Astrocyte (in vitro differentiated cells and primary cell): Measurements from ENCODE around the gene ELMOD3. TPM values are rescaled to one million over a fixed set of nuclear protein-coding genes. Genes with fewer than 3 reads are reported as not detected.

Experiments
- DNase-seq: peaks from one replicate; pipeline ENCODE4 v3.0.0-alpha.2; 2010; ENCODE audit warnings: low read depth
- FAIRE-seq: peaks from 2 replicates; lab custom pipeline; 2011; peaks lifted over from hg19 to GRCh38; lab: Jason Lieb, UNC
- H2AFZ ChIP-seq: 2 replicates; pipeline ENCODE4 v1.6.0; 2012; ENCODE audit warnings: low read depth, low read length, inconsistent platforms
- H3K27ac ChIP-seq: 2 replicates; pipeline ENCODE4 v1.5.1; 2011; ENCODE audit warnings: low read depth, low read length, inconsistent platforms
- H3K27me3 ChIP-seq: 2 replicates; pipeline ENCODE4 v1.6.0; 2011; ENCODE audit warnings: low read length, inconsistent platforms; ENCODE audit not compliant: insufficient read depth
- H3K36me3 ChIP-seq: 2 replicates; pipeline ENCODE4 v1.5.1; 2011; ENCODE audit warnings: low read length, inconsistent platforms; ENCODE audit not compliant: insufficient read depth
- H3K4me1 ChIP-seq: 2 replicates; pipeline ENCODE4 v1.5.1; 2011; ENCODE audit warnings: low read length, inconsistent platforms; ENCODE audit not compliant: insufficient read depth
- H3K4me2 ChIP-seq: 2 replicates; pipeline ENCODE4 v1.6.0; 2012; ENCODE audit warnings: low read length, inconsistent platforms
- H3K4me3 ChIP-seq: 2 replicates; pipeline ENCODE4 v1.5.1; 2011; ENCODE audit warnings: low read depth, mild to moderate bottlenecking, low read length, inconsistent platforms; ENCODE audit not compliant: insufficient read depth
- H3K79me2 ChIP-seq: 2 replicates; pipeline ENCODE4 v1.6.0; 2012; ENCODE audit warnings: mild to moderate bottlenecking, low read length, inconsistent platforms; ENCODE audit not compliant: insufficient read depth
- H3K9ac ChIP-seq: 2 replicates; pipeline ENCODE4 v1.6.0; 2012; ENCODE audit warnings: mild to moderate bottlenecking, low read length, inconsistent platforms
- H3K9me3 ChIP-seq: 2 replicates; pipeline ENCODE4 v1.5.1; 2012; ENCODE audit warnings: low read depth, mild to moderate bottlenecking, low read length, inconsistent platforms; ENCODE audit not compliant: insufficient read depth
- H4K20me1 ChIP-seq: 2 replicates; pipeline ENCODE4 v1.6.0; 2012; ENCODE audit warnings: low read length, inconsistent platforms; ENCODE audit not compliant: insufficient read depth
- H3K27ac Mint-ChIP-seq: one replicate; pipeline ENCODE4 v1.8.0; 2021; ENCODE audit warnings: mild to moderate bottlenecking, mixed read lengths; ENCODE audit not compliant: unreplicated experiment
- H3K27me3 Mint-ChIP-seq: one replicate; pipeline ENCODE4 v1.8.0; 2021; ENCODE audit warnings: low read depth, mixed read lengths; ENCODE audit not compliant: unreplicated experiment
- H3K36me3 Mint-ChIP-seq: one replicate; pipeline ENCODE4 v1.8.0; 2021; ENCODE audit warnings: low read depth, mixed read lengths; ENCODE audit not compliant: unreplicated experiment
- H3K4me1 Mint-ChIP-seq: one replicate; pipeline ENCODE4 v1.8.0; 2021; ENCODE audit warnings: low read depth, mixed read lengths; ENCODE audit not compliant: unreplicated experiment
- H3K4me3 Mint-ChIP-seq: one replicate; pipeline ENCODE4 v1.8.0; 2021; ENCODE audit warnings: mild to moderate bottlenecking, moderate library complexity, mixed read lengths; ENCODE audit not compliant: unreplicated experiment
- H3K9me3 Mint-ChIP-seq: one replicate; pipeline ENCODE4 v1.8.0; 2021; ENCODE audit warnings: mild to moderate bottlenecking, mixed read lengths; ENCODE audit not compliant: unreplicated experiment
- CTCF ChIP-seq: IDR thresholded peaks from 2 replicates; pipeline ENCODE4 v1.5.1; 2011; ENCODE audit warnings: low read depth, mild to moderate bottlenecking, inconsistent platforms, low read length, moderate library complexity; ENCODE audit not compliant: insufficient read depth
- EZH2 ChIP-seq: IDR thresholded peaks from 2 replicates; pipeline ENCODE4 v1.6.1; 2012; ENCODE audit warnings: mild to moderate bottlenecking, low read length, inconsistent platforms; ENCODE audit not compliant: insufficient read depth
- total RNA-seq: library from RNA; stranded (reverse); gene quantifications from 2 replicates; pipeline ENCODE4 v1.2.1, GENCODE V29; 2021

Gene ELMOD3
- total RNA-seq, 1 donor from 2014 or later: 11.7 TPM

- H3K4me1 Mint-ChIP-seq: peaks cover 6% of the 10 kb centered on the region
Measured at GRCh38 chr2:85429924-85430289, 75.3 kb downstream of the ELMOD3 start.

GRCh38 chr2:85430752-85431569 lies 76.4 kb downstream of the ELMOD3 start:
- H3K36me3 Mint-ChIP-seq: no peaks in the 10 kb centered on the region
- H3K4me3 Mint-ChIP-seq: no peak overlapping the region
- Histone ChIP-seq H2AFZ (peak overlapping the region; percentile 56), H3K27ac (no peak overlapping the region), H3K79me2 (no peaks in the 10 kb centered on the region), H3K36me3 (no peaks in the 10 kb centered on the region), H3K27me3 (no peaks in the 10 kb centered on the region), H3K4me3 (no peak overlapping the region), H3K9me3 (no peaks in the 10 kb centered on the region), H3K9ac (no peak overlapping the region), H3K4me2 (peak overlapping the region; percentile 26), H3K4me1 (peaks cover 12% of the 10 kb centered on the region), H4K20me1 (no peaks in the 10 kb centered on the region)
- FAIRE-seq (no peak), DNase-seq (no peak)
- no peaks in the 10 kb centered on the region for H3K9me3 Mint-ChIP-seq
- H3K27ac Mint-ChIP-seq: peak overlapping the region; percentile 62
- H3K27me3 Mint-ChIP-seq: peaks cover 4% of the 10 kb centered on the region
- TF ChIP-seq EZH2 (no peak), CTCF (no peak)
- H3K4me1 Mint-ChIP-seq: peaks cover 6% of the 10 kb centered on the region

More at GRCh38 chr2:85429924-85430289, 75.3 kb downstream of the ELMOD3 start:
- TF ChIP-seq CTCF: no peak
- TF ChIP-seq EZH2: no peak
- no peak overlapping the region for H3K9ac ChIP-seq
- H3K9me3 ChIP-seq: no peaks in the 10 kb centered on the region
- no peak overlapping the region for H3K4me2 ChIP-seq
- H3K4me1 ChIP-seq: peaks cover 12% of the 10 kb centered on the region
- H3K27me3 ChIP-seq: no peaks in the 10 kb centered on the region
- H4K20me1 ChIP-seq: no peaks in the 10 kb centered on the region
- H3K9me3 Mint-ChIP-seq: no peaks in the 10 kb centered on the region
- no peak overlapping the region for H2AFZ ChIP-seq
- H3K79me2 ChIP-seq: no peaks in the 10 kb centered on the region
- peaks cover 5% of the 10 kb centered on the region for H3K27me3 Mint-ChIP-seq
- H3K27ac ChIP-seq: no peak overlapping the region
- H3K36me3 ChIP-seq: no peaks in the 10 kb centered on the region
- H3K36me3 Mint-ChIP-seq: no peaks in the 10 kb centered on the region
- no peak overlapping the region for H3K27ac Mint-ChIP-seq
- FAIRE-seq: no peak
- no peak for DNase-seq
- H3K4me3 ChIP-seq: no peak overlapping the region
- no peak overlapping the region for H3K4me3 Mint-ChIP-seq
